HCT116 (cell line): ENCODE results near the gene AHNAK. TPM values are rescaled to one million over a fixed set of nuclear protein-coding genes. Genes with fewer than 3 reads are reported as not detected.

Experiments used
- ATAC-seq: fragments of 200-7000 bp; cut with Tn5 transposase; 2 replicates; pipeline ENCODE4 v1.9.1; 2020; ENCODE audit warnings: mild to moderate bottlenecking, moderate library complexity
- BruUV-seq: library from RNA; stranded (reverse); fragments of 400-500 nt; replicated peaks from 2 replicates; lab custom pipeline; 2021; lab: Mats Ljungman, UMichigan
- CTCF ChIA-PET: fragments of 300-600 bp; sonication (Branson Sonifier 250); formaldehyde crosslinking; loops from one replicate; lab custom pipeline; 2021; ENCODE audit warnings: antibody characterized with exemption; lab: Charles Lee
- POLR2A ChIA-PET: fragments of 300-600, 350-600 bp; sonication (Branson Sonifier 250); formaldehyde crosslinking; loops from one replicate; lab custom pipeline; 2021; ENCODE audit warnings: antibody characterized with exemption; lab: Charles Lee
- RAD21 ChIA-PET, 2 experiments: fragments of 300-600 bp; sonication (Branson Sonifier 250); formaldehyde crosslinking; loops; one replicate each; lab custom pipeline; 2023; ENCODE audit warnings: low total read pairs in 2 of 2; ENCODE audit not compliant: uncharacterized antibody in 2 of 2, unreplicated experiment in 2 of 2, low non-redundant PET in 1 of 2; lab: Charles Lee
- DNase-seq: peaks from one replicate; pipeline ENCODE4 v3.0.0-alpha.2; 2010; ENCODE audit warnings: low read depth, low spot score
- H2AFZ ChIP-seq: fragments of 200-600 bp; shearing (Covaris generic), sonication (generic); 2 replicates; pipeline ENCODE4 v1.6.1; 2017; ENCODE audit warnings: low read depth, mixed run types, mixed read lengths, antibody characterized with exemption, low read length; ENCODE audit not compliant: poor library complexity, severe bottlenecking
- H3K27ac ChIP-seq: 2 replicates; pipeline ENCODE4 v1.5.1; 2012; ENCODE audit warnings: low read depth, low read length
- H3K27me3 ChIP-seq: fragments of 200-600 bp; sonication (generic); 2 replicates; pipeline ENCODE4 v1.6.1; 2016; ENCODE audit warnings: mixed run types, low read length, mixed read lengths; ENCODE audit not compliant: insufficient read depth
- H3K36me3 ChIP-seq, 2 experiments: fragments of 200-500 bp in 1 of 2; fragments of 200-600 bp in 1 of 2; sonication (Bioruptor generic) in 1 of 2; sonication (generic) in 1 of 2; 2 replicates each; pipeline versions ENCODE4 v1.5.1 to v1.6.1; 2014 to 2016; ENCODE audit warnings: low read length in 2 of 2, inconsistent platforms in 1 of 2, mixed read lengths in 1 of 2, mixed run types in 1 of 2; ENCODE audit not compliant: insufficient read depth in 2 of 2, control insufficient read depth in 1 of 2
- H3K4me1 ChIP-seq, 2 experiments: fragments of 200-600 bp in 1 of 2; sonication (generic) in 1 of 2; 2 replicates each; pipeline versions ENCODE4 v1.5.1 to v1.6.1; 2012 to 2017; ENCODE audit warnings: low read length in 2 of 2, inconsistent platforms in 1 of 2, mild to moderate bottlenecking in 1 of 2, mixed read lengths in 1 of 2, mixed run types in 1 of 2, moderate library complexity in 1 of 2; ENCODE audit not compliant: insufficient read depth in 2 of 2, control insufficient read depth in 1 of 2
- H3K4me2 ChIP-seq: fragments of 200-600 bp; sonication (generic); 2 replicates; pipeline ENCODE4 v1.6.1; 2017; ENCODE audit warnings: mixed run types, low read length, mixed read lengths
- H3K4me3 ChIP-seq, 2 experiments: fragments of 200-600 bp in 1 of 2; sonication (generic) in 1 of 2; replicated peaks in 1 of 2; 2 replicates each; pipeline ENCODE4 v1.5.1; 2011 to 2016; ENCODE audit warnings: low read length in 2 of 2, control low read depth in 1 of 2, low read depth in 1 of 2, mild to moderate bottlenecking in 1 of 2, mixed read lengths in 1 of 2, mixed run types in 1 of 2
- H3K79me2 ChIP-seq: fragments of 200-600 bp; sonication (generic); 2 replicates; pipeline ENCODE4 v1.6.1; 2017; ENCODE audit warnings: mild to moderate bottlenecking, mixed run types, low read length, moderate library complexity, mixed read lengths; ENCODE audit not compliant: insufficient read depth
- H3K9ac ChIP-seq: fragments of 200-600 bp; sonication (generic); 2 replicates; pipeline ENCODE4 v1.6.1; 2016; ENCODE audit warnings: low read length, mixed read lengths
- H3K9me2 ChIP-seq: fragments of 200-600 bp; sonication (generic), shearing (Covaris generic); 2 replicates; pipeline ENCODE4 v1.6.1; 2017; ENCODE audit warnings: mixed run types, mild to moderate bottlenecking, moderate library complexity; ENCODE audit not compliant: insufficient read depth
- H3K9me3 ChIP-seq, 2 experiments: fragments of 200-500 bp in 1 of 2; fragments of 200-600 bp in 1 of 2; sonication (Bioruptor generic) in 1 of 2; sonication (generic) in 1 of 2; 2 replicates each; pipeline ENCODE4 v1.6.1; 2014 to 2017; ENCODE audit warnings: low read length in 2 of 2, mixed read lengths in 2 of 2, inconsistent platforms in 1 of 2, low read depth in 1 of 2, mild to moderate bottlenecking in 1 of 2, mixed run types in 1 of 2, moderate library complexity in 1 of 2; ENCODE audit not compliant: control insufficient read depth in 1 of 2, insufficient read depth in 1 of 2
- H4K20me1 ChIP-seq: fragments of 200-600 bp; sonication (generic), shearing (Covaris generic); 2 replicates; pipeline ENCODE4 v1.6.1; 2017; ENCODE audit warnings: mixed run types, mild to moderate bottlenecking, moderate library complexity; ENCODE audit not compliant: insufficient read depth
- ATF3 ChIP-seq: IDR thresholded peaks from 2 replicates; pipeline ENCODE4 v1.6.1; 2012
- ELF1 ChIP-seq: IDR thresholded peaks from 2 replicates; pipeline ENCODE4 v1.6.1; 2012; ENCODE audit warnings: low read depth, borderline replicate concordance
- EZH2 ChIP-seq: fragments of 200-600 bp; sonication (generic); IDR thresholded peaks from 2 replicates; pipeline ENCODE4 v1.6.1; 2017; ENCODE audit warnings: antibody characterized with exemption, mixed run types
- FOSL1 ChIP-seq: IDR thresholded peaks from 2 replicates; pipeline ENCODE4 v1.6.1; 2012; ENCODE audit warnings: low read depth
- JUND ChIP-seq: IDR thresholded peaks from 2 replicates; pipeline ENCODE4 v1.6.1; 2012
- YY1 ChIP-seq: IDR thresholded peaks from 2 replicates; pipeline ENCODE4 v1.6.1; 2011; ENCODE audit warnings: low read length, low read depth, moderate library complexity, mild to moderate bottlenecking; ENCODE audit not compliant: insufficient replicate concordance; ENCODE audit errors: extremely low read depth
- intact Hi-C: fragments of 100-400 bp; cut with micrococcal nuclease; formaldehyde crosslinking; loops from 2 replicates; pipeline ENCODE4 v1.10.0; 2022
- total RNA-seq: library from RNA; stranded (reverse); gene quantifications from one replicate; pipeline ENCODE4 v1.2.1, GENCODE V29; 2021; ENCODE audit not compliant: unreplicated experiment
- TF ChIP-seq, protein P1 (sequence below): IDR thresholded peaks from 2 replicates; pipeline ENCODE4 v1.6.1; 2012; ENCODE audit warnings: low read depth
- TF ChIP-seq, protein P2 (sequence below): IDR thresholded peaks from 2 replicates; pipeline ENCODE4 v1.6.1; 2011; ENCODE audit warnings: mild to moderate bottlenecking, low read length, moderate library complexity; ENCODE audit not compliant: insufficient replicate concordance; ENCODE audit errors: extremely low read depth
- TF ChIP-seq, protein P3 (sequence below): IDR thresholded peaks from 2 replicates; pipeline ENCODE4 v1.6.1; 2012

Gene AHNAK
- total RNA-seq, 1 experiment from 2014 or later, result 239 TPM

DNA sequence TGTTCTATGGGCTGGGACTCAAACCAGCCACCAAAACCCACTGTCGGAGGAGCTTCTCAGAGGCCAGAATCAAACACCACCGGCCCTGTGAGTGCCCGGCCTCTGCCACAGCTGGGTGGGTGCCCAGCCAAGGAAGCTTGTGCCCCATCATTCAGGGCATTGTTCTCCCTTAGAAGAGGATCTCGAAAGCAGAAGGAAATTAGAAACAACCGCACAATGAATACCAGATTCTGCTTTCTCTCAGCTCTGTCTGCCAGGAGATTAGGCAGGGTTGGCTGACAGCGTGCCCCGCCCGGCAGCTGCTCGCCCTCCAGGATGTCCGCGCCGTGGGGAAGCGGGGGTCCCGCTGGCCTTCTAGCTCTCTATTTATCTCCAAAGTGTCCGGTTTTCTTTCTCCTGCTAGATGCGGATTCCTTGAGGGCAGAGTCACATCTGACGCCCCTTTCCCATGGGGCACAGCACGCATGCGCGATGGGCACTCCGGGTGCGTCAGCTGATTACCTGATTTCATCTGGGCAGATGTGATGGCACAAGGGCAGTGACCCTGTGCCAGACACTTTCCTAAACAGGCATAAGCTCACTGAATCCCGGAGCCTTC is 102.3 kb downstream of the AHNAK start:
- RAD21 ChIA-PET, result no interaction called here
- DNase-seq, result no peak
- H2AFZ ChIP-seq, result no peak overlapping the region

More for the DNA sequence above, 102.3 kb downstream of the AHNAK start:
- no peaks in the 10 kb centered on the region for H4K20me1 ChIP-seq
- H3K36me3 ChIP-seq, result no peaks in the 10 kb centered on the region
- H3K9ac ChIP-seq, result no peak overlapping the region
- no peak overlapping the region for H3K4me2 ChIP-seq
- no peaks in the 10 kb centered on the region for H3K9me2 ChIP-seq
- no peak overlapping the region for H3K27ac ChIP-seq
- ATAC-seq, result no peak
- no peak overlapping the region for H3K4me3 ChIP-seq
- peaks cover 5% of the 10 kb centered on the region; the same call in 1 of the 2 replicates for H3K27me3 ChIP-seq
- POLR2A ChIA-PET, result no interaction called here
- no TSS peak for BruUV-seq
- TF ChIP-seq, protein P1, sequence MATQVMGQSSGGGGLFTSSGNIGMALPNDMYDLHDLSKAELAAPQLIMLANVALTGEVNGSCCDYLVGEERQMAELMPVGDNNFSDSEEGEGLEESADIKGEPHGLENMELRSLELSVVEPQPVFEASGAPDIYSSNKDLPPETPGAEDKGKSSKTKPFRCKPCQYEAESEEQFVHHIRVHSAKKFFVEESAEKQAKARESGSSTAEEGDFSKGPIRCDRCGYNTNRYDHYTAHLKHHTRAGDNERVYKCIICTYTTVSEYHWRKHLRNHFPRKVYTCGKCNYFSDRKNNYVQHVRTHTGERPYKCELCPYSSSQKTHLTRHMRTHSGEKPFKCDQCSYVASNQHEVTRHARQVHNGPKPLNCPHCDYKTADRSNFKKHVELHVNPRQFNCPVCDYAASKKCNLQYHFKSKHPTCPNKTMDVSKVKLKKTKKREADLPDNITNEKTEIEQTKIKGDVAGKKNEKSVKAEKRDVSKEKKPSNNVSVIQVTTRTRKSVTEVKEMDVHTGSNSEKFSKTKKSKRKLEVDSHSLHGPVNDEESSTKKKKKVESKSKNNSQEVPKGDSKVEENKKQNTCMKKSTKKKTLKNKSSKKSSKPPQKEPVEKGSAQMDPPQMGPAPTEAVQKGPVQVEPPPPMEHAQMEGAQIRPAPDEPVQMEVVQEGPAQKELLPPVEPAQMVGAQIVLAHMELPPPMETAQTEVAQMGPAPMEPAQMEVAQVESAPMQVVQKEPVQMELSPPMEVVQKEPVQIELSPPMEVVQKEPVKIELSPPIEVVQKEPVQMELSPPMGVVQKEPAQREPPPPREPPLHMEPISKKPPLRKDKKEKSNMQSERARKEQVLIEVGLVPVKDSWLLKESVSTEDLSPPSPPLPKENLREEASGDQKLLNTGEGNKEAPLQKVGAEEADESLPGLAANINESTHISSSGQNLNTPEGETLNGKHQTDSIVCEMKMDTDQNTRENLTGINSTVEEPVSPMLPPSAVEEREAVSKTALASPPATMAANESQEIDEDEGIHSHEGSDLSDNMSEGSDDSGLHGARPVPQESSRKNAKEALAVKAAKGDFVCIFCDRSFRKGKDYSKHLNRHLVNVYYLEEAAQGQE, result no peak
- TF ChIP-seq YY1, result no peak
- TF ChIP-seq JUND, result no peak
- no peak for TF ChIP-seq EZH2
- TF ChIP-seq FOSL1, result no peak
- TF ChIP-seq, protein P2, sequence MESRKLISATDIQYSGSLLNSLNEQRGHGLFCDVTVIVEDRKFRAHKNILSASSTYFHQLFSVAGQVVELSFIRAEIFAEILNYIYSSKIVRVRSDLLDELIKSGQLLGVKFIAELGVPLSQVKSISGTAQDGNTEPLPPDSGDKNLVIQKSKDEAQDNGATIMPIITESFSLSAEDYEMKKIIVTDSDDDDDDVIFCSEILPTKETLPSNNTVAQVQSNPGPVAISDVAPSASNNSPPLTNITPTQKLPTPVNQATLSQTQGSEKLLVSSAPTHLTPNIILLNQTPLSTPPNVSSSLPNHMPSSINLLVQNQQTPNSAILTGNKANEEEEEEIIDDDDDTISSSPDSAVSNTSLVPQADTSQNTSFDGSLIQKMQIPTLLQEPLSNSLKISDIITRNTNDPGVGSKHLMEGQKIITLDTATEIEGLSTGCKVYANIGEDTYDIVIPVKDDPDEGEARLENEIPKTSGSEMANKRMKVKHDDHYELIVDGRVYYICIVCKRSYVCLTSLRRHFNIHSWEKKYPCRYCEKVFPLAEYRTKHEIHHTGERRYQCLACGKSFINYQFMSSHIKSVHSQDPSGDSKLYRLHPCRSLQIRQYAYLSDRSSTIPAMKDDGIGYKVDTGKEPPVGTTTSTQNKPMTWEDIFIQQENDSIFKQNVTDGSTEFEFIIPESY, result no peak
- TF ChIP-seq, protein P3, sequence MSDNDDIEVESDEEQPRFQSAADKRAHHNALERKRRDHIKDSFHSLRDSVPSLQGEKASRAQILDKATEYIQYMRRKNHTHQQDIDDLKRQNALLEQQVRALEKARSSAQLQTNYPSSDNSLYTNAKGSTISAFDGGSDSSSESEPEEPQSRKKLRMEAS, result no peak
- TF ChIP-seq ATF3, result no peak
- TF ChIP-seq ELF1, result no peak
- TF ChIP-seq, all 23 proteins: peak for 0
- CTCF ChIA-PET, result no interaction called here
- Histone ChIP-seq H3K4me1 (peaks cover 8 to 11% of the 10 kb centered on the region in 2 experiments; a peak in 3 of 4 replicates), H3K79me2 (no peaks in the 10 kb centered on the region), H3K9me3 (no peaks in the 10 kb centered on the region)
- intact Hi-C loops, result no loop called here
